Measurements from ENCODE around the gene TRIO.

- no peak for TF ChIP-seq EZH2 (IDR thresholded peaks at IDR 0.05; ENCODE audit: borderline replicate concordance, control insufficient read depth, low read depth, low read length)
- TF ChIP-seq TARDBP (IDR thresholded peaks at IDR 0.05; ENCODE audit: borderline replicate concordance), result no peak
- no peak for TF ChIP-seq CEBPB (IDR thresholded peaks at IDR 0.05; ENCODE audit: borderline replicate concordance in 1 of 2, low read depth in 2 of 2, low read length in 2 of 2)
- no peak for TF ChIP-seq CTCF (IDR thresholded peaks at IDR 0.05 in 2 of 3, conservative IDR thresholded peaks at IDR 0.05 in 1 of 3; ENCODE audit: control insufficient read depth in 2 of 3, extremely low read depth in 1 of 3, insufficient read depth in 1 of 3, low read depth in 3 of 3, low read length in 3 of 3)
- TF ChIP-seq TCF12 (IDR thresholded peaks at IDR 0.05; ENCODE audit: low read depth, low read length), result no peak
Observed at GRCh38 chr5:14187660-14188059, 44.5 kb downstream of the TRIO start.
